NCI-H2196 (cell line): Measurements from ENCODE around the gene GLT1D1.

Experiments used
- DNase-seq: peaks from one replicate; lab custom pipeline; 2025; ENCODE audit not compliant: unreplicated experiment; lab: John Stamatoyannopoulos, UW

Gene GLT1D1

DNA sequence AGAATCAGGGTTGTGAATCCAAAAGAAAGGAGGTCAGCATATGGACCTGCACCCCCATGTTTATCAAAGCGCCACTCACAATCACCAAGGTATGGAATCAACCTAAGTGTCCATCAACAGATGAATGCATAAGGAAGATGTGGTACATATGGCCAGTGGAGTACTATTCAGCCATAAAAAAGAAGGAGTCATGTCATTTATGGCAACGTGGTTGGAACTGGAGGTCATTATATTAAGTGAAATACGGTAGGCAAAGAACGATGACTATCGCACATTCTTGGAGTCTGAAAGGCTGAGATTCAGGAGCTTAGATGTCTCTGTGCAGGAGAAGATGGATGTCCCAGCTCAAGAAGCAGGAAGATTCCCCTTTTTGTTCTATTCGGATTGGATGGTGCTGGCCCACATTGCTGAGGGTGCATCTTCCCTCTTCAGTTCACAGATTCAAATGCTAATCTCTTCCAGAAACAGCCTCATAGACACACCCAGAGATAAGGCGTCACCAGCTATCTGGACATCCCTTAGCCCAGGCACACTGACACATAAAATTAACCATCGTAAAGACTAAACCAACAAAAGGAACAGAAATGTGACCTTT lies 108.1 kb downstream of the GLT1D1 start:
- no peak for DNase-seq

DNA sequence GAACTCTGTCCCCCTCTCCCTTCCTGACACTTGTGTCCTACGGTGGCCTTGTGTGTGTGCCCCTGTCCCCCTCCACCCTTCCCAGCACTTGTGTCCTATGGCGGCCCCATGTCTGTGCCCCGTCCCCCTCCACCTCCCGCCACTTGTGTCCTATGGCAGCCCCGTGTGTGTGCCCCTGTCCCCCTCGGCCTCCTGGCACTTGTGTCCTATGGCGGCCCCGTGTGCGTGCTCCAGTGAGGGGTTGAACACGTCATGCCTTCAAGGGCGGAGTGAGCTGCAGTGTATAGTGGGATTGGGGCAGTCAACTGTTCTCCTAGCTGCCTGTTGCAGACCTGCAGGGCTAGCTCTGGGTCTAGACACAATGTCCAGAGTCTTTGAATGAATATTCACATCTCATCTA lies 108.7 kb downstream of the GLT1D1 start:
- no peak for DNase-seq

DNA sequence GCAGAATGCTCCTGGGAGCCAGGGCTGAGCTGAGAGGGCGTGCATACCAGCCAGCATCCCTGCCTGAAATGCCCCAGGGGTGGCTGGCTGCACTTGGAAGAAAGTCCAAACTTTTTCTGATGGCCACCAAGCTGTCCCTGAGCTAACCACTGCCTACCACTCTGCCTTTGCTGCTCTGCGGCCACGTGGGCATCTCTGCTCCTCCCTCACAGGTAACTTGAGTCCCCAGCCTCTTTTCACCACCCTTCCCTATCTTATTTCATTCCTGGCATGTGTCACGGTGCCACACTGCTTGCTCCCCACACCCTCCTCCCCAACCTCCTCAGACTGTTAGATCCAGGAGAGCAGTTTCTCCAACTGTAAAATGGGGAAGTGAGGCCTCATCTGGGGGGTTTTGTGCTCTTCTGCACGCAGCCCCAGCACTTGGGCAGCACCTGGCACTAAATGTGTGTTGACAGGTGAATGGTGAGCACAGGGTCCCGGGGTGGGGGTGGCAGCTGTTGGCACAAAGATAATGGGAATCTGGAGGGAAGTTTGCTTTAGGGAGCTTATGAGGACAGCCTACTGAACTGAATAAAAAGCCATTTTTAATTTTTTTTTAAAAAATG lies 113.0 kb downstream of the GLT1D1 start:
- peak; percentile 23 for DNase-seq

DNA sequence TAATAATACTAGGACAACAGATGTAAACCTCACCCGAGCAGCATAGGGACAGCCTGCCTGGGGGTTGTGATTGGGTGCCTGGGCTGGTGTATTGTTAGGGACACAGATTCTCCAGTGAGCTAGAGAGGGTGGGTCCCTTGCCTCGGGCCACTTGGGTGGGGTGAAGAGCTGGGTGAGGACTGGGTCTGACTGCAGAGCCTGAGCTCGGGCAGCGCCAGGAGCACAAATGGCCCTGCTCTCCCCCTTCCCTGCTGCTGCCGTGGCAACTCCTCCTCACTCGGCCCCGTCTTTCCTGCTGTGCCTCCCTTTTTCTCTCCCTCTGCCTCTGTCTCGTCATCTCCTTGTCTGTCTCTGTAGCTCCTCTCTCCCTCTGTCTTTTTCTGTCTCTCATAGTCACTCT lies 115.4 kb downstream of the GLT1D1 start:
- DNase-seq = no peak

DNA sequence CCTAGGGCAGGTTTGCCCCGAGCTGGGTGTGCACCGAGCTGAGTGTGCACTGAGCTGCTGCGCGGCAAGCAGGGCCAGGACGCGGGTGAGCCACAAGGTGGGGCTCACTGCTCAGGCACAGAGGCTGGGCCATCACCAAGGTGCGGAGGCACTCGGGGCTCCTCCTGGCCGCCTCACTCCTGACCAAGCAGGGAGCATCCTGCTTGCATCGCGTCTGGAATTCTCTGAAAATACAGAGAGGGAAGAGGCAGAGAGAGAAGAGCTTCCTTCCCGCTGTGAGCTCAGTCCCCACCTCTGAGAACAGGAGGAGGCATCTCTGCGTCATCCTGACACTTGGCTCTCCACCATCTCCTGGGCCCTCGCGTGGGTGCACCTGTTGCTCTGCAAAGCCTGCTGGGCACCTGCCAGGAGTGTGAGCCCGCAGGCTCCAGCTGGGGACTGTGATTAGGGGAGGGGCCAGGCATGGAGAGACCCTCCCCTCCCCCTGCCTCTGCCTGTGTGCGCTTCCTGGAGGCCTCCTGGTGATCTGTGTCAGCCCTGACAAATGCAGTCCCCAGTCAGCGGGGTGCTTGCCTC lies 116.3 kb downstream of the GLT1D1 start:
- DNase-seq = peak; percentile 92

- DNase-seq = no peak
Observed at GRCh38 chr12:128970110-128970509, 116.8 kb downstream of the GLT1D1 start.

- no peak for DNase-seq
Observed at GRCh38 chr12:128970941-128971340, 117.7 kb downstream of the GLT1D1 start.

DNA sequence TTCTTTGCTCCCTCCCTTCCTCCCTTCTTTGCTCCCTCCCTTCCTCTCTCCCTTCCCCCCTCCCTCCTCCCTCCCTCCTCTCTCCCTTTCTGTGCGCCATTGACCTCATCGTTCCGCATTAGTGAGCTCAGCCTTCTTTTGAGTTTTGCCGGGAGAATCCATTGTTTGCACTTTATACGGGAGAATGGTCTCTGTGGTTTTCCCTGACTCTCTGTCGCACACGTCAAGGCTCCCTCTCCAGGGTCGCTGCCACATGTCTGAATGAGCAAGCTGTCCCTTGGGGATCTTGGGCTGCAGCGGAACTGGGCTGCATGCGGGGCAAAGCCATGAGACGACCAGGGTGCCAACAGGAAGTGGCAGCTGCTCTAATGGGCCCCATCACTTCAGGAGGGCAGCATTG lies 118.5 kb downstream of the GLT1D1 start:
- DNase-seq = peak; percentile 69

- no peak for DNase-seq
Observed at GRCh38 chr12:128973883-128974681, 120.8 kb downstream of the GLT1D1 start.

DNA sequence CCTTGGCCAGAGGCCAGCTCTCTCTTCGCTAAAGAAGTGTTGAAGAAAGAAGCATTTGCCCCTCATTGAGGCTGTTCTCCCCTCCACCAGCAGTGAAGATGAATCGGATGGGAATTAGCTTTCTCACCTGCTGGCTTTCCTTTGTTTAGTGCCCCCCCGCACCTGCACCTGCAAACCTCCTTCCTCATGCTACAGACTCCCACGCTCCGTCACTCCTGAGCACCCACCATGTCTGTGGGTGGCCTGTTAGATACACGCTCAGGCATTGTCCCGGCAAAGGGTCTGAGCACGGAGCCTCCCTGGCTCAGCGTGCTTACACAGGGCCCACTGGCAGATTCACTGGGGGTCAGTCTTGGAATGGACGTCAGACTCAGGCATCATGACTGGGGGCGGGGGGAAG lies 121.6 kb downstream of the GLT1D1 start:
- DNase-seq = no peak

GRCh38 chr12:128976120-128976738 lies 123.0 kb downstream of the GLT1D1 start:
- no peak for DNase-seq

GRCh38 chr12:128977441-128977840 lies 124.2 kb downstream of the GLT1D1 start:
- DNase-seq = no peak

- DNase-seq = peak; percentile 28
Observed at GRCh38 chr12:128978067-128978466, 124.8 kb downstream of the GLT1D1 start.

- DNase-seq = no peak
Observed at GRCh38 chr12:128980623-128981022, 127.3 kb downstream of the GLT1D1 start.

DNA sequence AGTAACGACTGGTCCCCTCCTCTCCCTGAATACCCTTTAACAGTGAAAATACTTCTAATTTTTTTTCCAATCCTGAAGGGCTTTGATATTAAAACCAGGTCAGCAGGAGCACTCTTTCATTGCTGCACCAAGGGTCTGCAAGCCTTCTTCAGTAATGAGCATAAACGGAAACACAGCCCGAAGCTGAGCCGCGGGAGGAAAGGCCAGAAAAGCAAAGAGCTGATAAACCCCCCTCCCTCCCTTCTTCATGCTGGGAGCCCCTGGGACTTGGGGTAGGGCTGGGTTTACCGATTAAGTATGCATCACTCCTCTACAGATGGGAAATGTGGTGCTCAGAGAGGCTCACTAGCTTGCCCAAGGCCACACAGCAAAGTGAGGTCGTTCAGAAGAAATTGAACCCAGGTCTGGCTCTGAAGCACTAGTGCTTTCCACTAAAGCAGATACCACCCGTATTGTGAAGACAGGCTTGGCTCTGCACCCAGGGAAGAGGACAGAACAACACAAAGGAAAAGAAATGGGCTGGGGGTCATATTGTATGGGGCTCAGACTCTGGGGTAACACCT lies 128.8 kb downstream of the GLT1D1 start:
- DNase-seq = no peak

GRCh38 chr12:128982933-128983332 lies 129.7 kb downstream of the GLT1D1 start:
- no peak for DNase-seq

GRCh38 chr12:128983371-128983770 lies 130.1 kb downstream of the GLT1D1 start:
- DNase-seq = no peak

DNA sequence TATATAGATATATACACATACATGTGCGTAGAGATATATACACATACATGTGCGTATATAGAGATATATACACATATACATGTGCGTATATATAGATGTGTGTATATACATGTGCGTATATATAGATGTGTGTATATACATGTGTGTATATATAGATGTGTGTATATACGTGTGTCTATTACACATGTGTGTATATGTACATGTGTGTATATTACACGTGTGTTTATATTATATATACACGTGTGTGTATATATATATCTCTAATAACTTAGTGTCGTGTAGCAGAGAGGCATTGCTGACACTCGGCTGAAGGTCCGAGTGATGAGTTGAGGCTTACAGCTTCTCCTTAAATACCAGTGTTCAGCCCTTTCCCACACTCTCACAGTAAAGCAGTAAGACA lies 133.7 kb downstream of the GLT1D1 start:
- no peak for DNase-seq

GRCh38 chr12:128989287-128989686 lies 136.0 kb downstream of the GLT1D1 start:
- no peak for DNase-seq

DNA sequence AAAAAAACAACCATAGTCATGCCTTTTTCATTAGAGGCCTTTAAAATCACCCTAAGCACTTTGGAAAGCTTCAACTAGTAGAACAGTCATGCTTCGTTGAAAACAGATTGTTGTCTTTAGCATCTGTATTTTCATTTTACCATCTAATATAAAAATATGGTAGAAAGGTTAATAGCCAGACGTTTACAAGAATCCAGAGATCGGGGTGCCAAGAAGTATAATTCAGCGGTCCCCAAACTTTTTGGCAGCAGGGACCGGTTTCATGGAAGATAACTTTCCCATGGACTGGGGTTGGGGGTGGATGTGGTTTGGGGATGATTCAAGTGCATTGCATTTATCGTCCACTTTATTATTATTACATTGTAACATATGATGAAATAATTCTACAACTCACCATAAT lies 138.4 kb downstream of the GLT1D1 start:
- no peak for DNase-seq

DNA sequence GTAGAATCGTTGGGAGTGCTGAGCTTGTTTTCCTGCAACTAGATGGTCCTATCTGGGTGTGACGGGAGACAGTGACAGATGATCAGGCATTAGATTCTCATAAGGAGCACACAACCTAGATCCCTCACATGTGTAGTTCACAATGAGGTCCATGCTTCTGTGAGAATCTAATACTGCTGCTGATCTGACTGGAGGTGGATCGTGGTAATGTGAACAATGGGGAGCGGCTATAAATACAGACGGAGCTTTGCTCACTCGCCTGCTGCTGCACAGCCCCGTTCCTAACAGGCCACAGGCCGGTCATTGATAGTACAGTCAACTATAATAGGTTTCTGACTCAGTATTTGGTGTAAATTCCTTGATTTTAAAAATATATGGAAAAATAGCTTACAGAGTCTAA lies 138.8 kb downstream of the GLT1D1 start:
- DNase-seq = no peak
